KMS-11 (cell line): ENCODE data around the gene EXOC7.

Experiments
- H2AFZ ChIP-seq: fragments of 200-600 bp; sonication (generic); 2 replicates; pipeline ENCODE4 v1.6.1; 2016; ENCODE audit warnings: antibody characterized with exemption, mixed run types, low read depth
- H3K27ac ChIP-seq: fragments of 200-600 bp; sonication (generic); 2 replicates; pipeline ENCODE4 v1.6.1; 2016; ENCODE audit warnings: mild to moderate bottlenecking, mixed run types
- H3K27me3 ChIP-seq: fragments of 200-600 bp; sonication (generic); 2 replicates; pipeline ENCODE4 v1.6.1; 2017; ENCODE audit warnings: mild to moderate bottlenecking, low read depth, mixed run types, moderate library complexity; ENCODE audit not compliant: insufficient read depth
- H3K36me3 ChIP-seq: fragments of 200-600 bp; sonication (generic); 2 replicates; pipeline ENCODE4 v1.6.1; 2017; ENCODE audit warnings: mild to moderate bottlenecking, mixed run types; ENCODE audit not compliant: insufficient read depth
- H3K4me1 ChIP-seq: fragments of 200-600 bp; sonication (generic); 2 replicates; pipeline ENCODE4 v1.6.1; 2016; ENCODE audit warnings: mild to moderate bottlenecking, low read depth, mixed run types; ENCODE audit not compliant: poor library complexity, severe bottlenecking
- H3K4me2 ChIP-seq: fragments of 200-600 bp; sonication (generic); 2 replicates; pipeline ENCODE4 v1.7.0; 2016; ENCODE audit warnings: mild to moderate bottlenecking, mixed run types
- H3K4me3 ChIP-seq: fragments of 200-600 bp; sonication (generic); IDR thresholded peaks from 2 replicates; pipeline ENCODE4 v1.6.1; 2017; ENCODE audit warnings: low read depth, low read length, mixed read lengths; ENCODE audit not compliant: insufficient read depth
- H3K79me2 ChIP-seq: fragments of 200-600 bp; sonication (generic); 2 replicates; pipeline ENCODE4 v1.6.1; 2016; ENCODE audit warnings: low read depth, mixed run types; ENCODE audit not compliant: insufficient read depth
- H3K9ac ChIP-seq: fragments of 200-600 bp; sonication (generic); 2 replicates; pipeline ENCODE4 v1.6.1; 2016; ENCODE audit warnings: mild to moderate bottlenecking, mixed run types
- H4K20me1 ChIP-seq: fragments of 200-600 bp; sonication (generic); 2 replicates; pipeline ENCODE4 v1.6.1; 2016; ENCODE audit warnings: mild to moderate bottlenecking, mixed run types; ENCODE audit not compliant: insufficient read depth
- CTCF ChIP-seq: fragments of 200-600 bp; sonication (generic); conservative IDR thresholded peaks from 2 replicates; pipeline ENCODE4 v1.6.1; 2017; ENCODE audit warnings: low read depth, mild to moderate bottlenecking, antibody characterized with exemption, low read length, moderate library complexity, mixed read lengths

The EXOC7 gene

GRCh38 chr17:76074390-76075363 lies 28.9 kb downstream of the EXOC7 start, which contains the start of gene GALR2:
TSS of gene GALR2 (plus strand) at chr17:76074781. CDS start at chr17:76074884, 103 bp downstream.
- Histone ChIP-seq H3K4me2 (no peak within 1 kb of the TSS), H3K36me3 (no peaks in the 10 kb centered on the region), H3K79me2 (peaks cover 34% of the 10 kb centered on the region), H2AFZ (no peak within 1 kb of the TSS), H3K4me3 (no peak within 1 kb of the TSS), H3K4me1 (peaks cover 14% of the 10 kb centered on the region), H3K27me3 (peaks cover 15% of the 10 kb centered on the region), H4K20me1 (no peaks in the 10 kb centered on the region), H3K27ac (no peak within 1 kb of the TSS), H3K9ac (no peak within 1 kb of the TSS)
- TF ChIP-seq CTCF = no peak

GRCh38 chr17:76072148-76072858 lies 31.3 kb downstream of the EXOC7 start, which contains the start of gene SRP68:
TSS of gene SRP68 (minus strand) at chr17:76072517. CDS start at chr17:76072491, 26 bp downstream.
- Histone ChIP-seq H3K27me3 (peaks cover 2% of the 10 kb centered on the region; the same call in 1 of the 2 replicates), H3K79me2 (peaks cover 56% of the 10 kb centered on the region), H3K27ac (peak within 1 kb of the TSS; percentile 68), H2AFZ (peak within 1 kb of the TSS; percentile 98), H3K4me3 (peak within 1 kb of the TSS; percentile 38), H3K4me1 (peaks cover 14% of the 10 kb centered on the region), H4K20me1 (no peaks in the 10 kb centered on the region), H3K4me2 (peak within 1 kb of the TSS; percentile 93), H3K36me3 (peaks cover 8% of the 10 kb centered on the region; the same call in 1 of the 2 replicates), H3K9ac (peak within 1 kb of the TSS; percentile 93)
- TF ChIP-seq CTCF = no peak

- H3K79me2 ChIP-seq = peaks cover 57% of the 10 kb centered on the region
- peak overlapping the region; percentile 93 for H3K4me2 ChIP-seq
- H4K20me1 ChIP-seq = no peaks in the 10 kb centered on the region
- H3K36me3 ChIP-seq = peaks cover 12% of the 10 kb centered on the region; the same call in 1 of the 2 replicates
- TF ChIP-seq CTCF = no peak
- H3K27ac ChIP-seq = peak overlapping the region; percentile 68
- no peaks in the 10 kb centered on the region; the same call in 1 of the 2 replicates for H3K27me3 ChIP-seq
- peaks cover 14% of the 10 kb centered on the region for H3K4me1 ChIP-seq
- peak overlapping the region; percentile 93 for H3K9ac ChIP-seq
- H2AFZ ChIP-seq = peak overlapping the region; percentile 98
- peak overlapping the region; percentile 38 for H3K4me3 ChIP-seq
Observed at GRCh38 chr17:76071531-76072147, 31.9 kb downstream of the EXOC7 start.

GRCh38 chr17:76065775-76066174 lies 37.8 kb downstream of the EXOC7 start:
- Histone ChIP-seq H3K79me2 (peaks cover 34% of the 10 kb centered on the region; the same call in 1 of the 2 replicates), H2AFZ (no peak overlapping the region), H3K4me2 (no peak overlapping the region), H3K4me1 (peaks cover 7% of the 10 kb centered on the region), H4K20me1 (no peaks in the 10 kb centered on the region), H3K9ac (no peak overlapping the region), H3K27me3 (no peaks in the 10 kb centered on the region), H3K27ac (no peak overlapping the region), H3K36me3 (peaks cover 34% of the 10 kb centered on the region; the same call in 1 of the 2 replicates), H3K4me3 (no peak overlapping the region)
- no peak for TF ChIP-seq CTCF
